GM12878 (cell line): ENCODE data around the gene IGSF8. TPM values are rescaled to one million over a fixed set of nuclear protein-coding genes. Genes with fewer than 3 reads are reported as not detected.
A peak's percentile ranks its signal among the peaks of the same experiment; 100 is the strongest.

ENCODE experiments used
- ATAC-seq: fragments of 200-7000 bp; cut with Tn5 transposase; 3 replicates; pipeline ENCODE4 v1.9.1; 2020; ENCODE audit warnings: mild to moderate bottlenecking, moderate library complexity
- BruUV-seq: library from RNA; stranded (reverse); fragments of 400-500 nt; replicated peaks from 2 replicates; lab custom pipeline; 2021; lab: Mats Ljungman, UMichigan
- CTCF ChIA-PET: fragments of 300-600 bp; sonication (Branson Sonifier 250); formaldehyde crosslinking; extraction: SDS; loops from one replicate; lab custom pipeline; 2021; ENCODE audit warnings: inconsistent platforms; lab: Yijun Ruan, JAX
- POLR2A ChIA-PET: fragments of 350-600 bp; formaldehyde crosslinking; extraction: SDS; loops from one replicate; lab custom pipeline; 2021; ENCODE audit warnings: inconsistent platforms; lab: Charles Lee
- RAD21 ChIA-PET: fragments of 300-600 bp; sonication (Branson Sonifier 250); formaldehyde crosslinking; loops from one replicate; lab custom pipeline; 2023; ENCODE audit warnings: antibody characterized with exemption; ENCODE audit not compliant: unreplicated experiment; lab: Charles Lee
- SMC1A ChIA-PET: fragments of 300-600 bp; sonication (Branson Sonifier 250); formaldehyde crosslinking; loops from one replicate; lab custom pipeline; 2023; ENCODE audit not compliant: unreplicated experiment, uncharacterized antibody; lab: Charles Lee
- DNase-seq: peaks from one replicate; pipeline ENCODE4 v3.0.0-alpha.2; 2011; ENCODE audit warnings: low read depth, low spot score
- FAIRE-seq: peaks from 3 replicates; lab custom pipeline; 2011; peaks lifted over from hg19 to GRCh38; lab: Jason Lieb, UNC
- H2AFZ ChIP-seq: 2 replicates; pipeline ENCODE4 v1.6.0; 2011; ENCODE audit warnings: low read depth, low read length, control low read depth; ENCODE audit not compliant: control insufficient read depth
- H3K27ac ChIP-seq: 2 replicates; pipeline ENCODE4 v1.5.1; 2011; ENCODE audit warnings: control low read depth; ENCODE audit not compliant: control insufficient read depth, insufficient read depth
- H3K27me3 ChIP-seq, 2 experiments: replicated peaks in 1 of 2; 2 replicates each; pipeline versions ENCODE4 v1.6.0 to v1.6.1; 2011; ENCODE audit warnings: low read length in 1 of 2; ENCODE audit not compliant: control insufficient read depth in 2 of 2, insufficient read depth in 2 of 2
- H3K36me3 ChIP-seq, 2 experiments: 2 replicates each; pipeline ENCODE4 v1.5.1; 2011; ENCODE audit warnings: low read length in 1 of 2; ENCODE audit not compliant: control insufficient read depth in 2 of 2, insufficient read depth in 2 of 2
- H3K4me1 ChIP-seq: 2 replicates; pipeline ENCODE4 v1.6.1; 2011; ENCODE audit warnings: mild to moderate bottlenecking, low read length, moderate library complexity, mixed read lengths; ENCODE audit not compliant: control insufficient read depth, insufficient read depth
- H3K4me2 ChIP-seq: 2 replicates; pipeline ENCODE4 v1.6.0; 2011; ENCODE audit warnings: control low read depth; ENCODE audit not compliant: control insufficient read depth, insufficient read depth
- H3K4me3 ChIP-seq: fragments of 200-600 bp; sonication (generic); 2 replicates; pipeline ENCODE4 v1.5.1; 2016
- H3K79me2 ChIP-seq: 2 replicates; pipeline ENCODE4 v1.6.0; 2011; ENCODE audit warnings: low read length; ENCODE audit not compliant: control insufficient read depth, insufficient read depth
- H3K9ac ChIP-seq: 2 replicates; pipeline ENCODE4 v1.8.0; 2011; ENCODE audit warnings: low read length, control low read depth, mixed read lengths; ENCODE audit not compliant: control insufficient read depth, insufficient read depth
- H3K9me3 ChIP-seq: replicated peaks from 3 replicates; pipeline ENCODE4 v1.5.1; 2011; ENCODE audit warnings: mild to moderate bottlenecking, low read length; ENCODE audit not compliant: control insufficient read depth, insufficient read depth
- H4K20me1 ChIP-seq: 2 replicates; pipeline ENCODE4 v1.6.0; 2011; ENCODE audit not compliant: control insufficient read depth, insufficient read depth
- ATF3 ChIP-seq: IDR thresholded peaks from 2 replicates; pipeline ENCODE4 v1.6.1; 2011; ENCODE audit warnings: low read depth, mild to moderate bottlenecking, low read length, moderate library complexity, borderline replicate concordance; ENCODE audit errors: extremely low read depth
- BRCA1 ChIP-seq: IDR thresholded peaks from 2 replicates; pipeline ENCODE4 v1.6.1; 2011; ENCODE audit warnings: low read depth, low read length, improper control_type of control experiment
- CHD2 ChIP-seq: IDR thresholded peaks from 2 replicates; pipeline ENCODE4 v1.6.1; 2011; ENCODE audit warnings: low read depth, low read length, improper control_type of control experiment, borderline replicate concordance
- CTCF ChIP-seq, 3 experiments: IDR thresholded peaks in 2 of 3; conservative IDR thresholded peaks in 1 of 3; 2 replicates each; pipeline ENCODE4 v1.5.1; 2011; ENCODE audit warnings: low read depth in 3 of 3, low read length in 3 of 3, mild to moderate bottlenecking in 3 of 3, control low read depth in 2 of 3, moderate library complexity in 2 of 3, inconsistent platforms in 1 of 3, mixed read lengths in 1 of 3; ENCODE audit not compliant: control insufficient read depth in 2 of 3, insufficient read depth in 1 of 3; ENCODE audit errors: extremely low read depth in 1 of 3
- E2F4 ChIP-seq: IDR thresholded peaks from 2 replicates; pipeline ENCODE4 v1.6.1; 2012; ENCODE audit warnings: low read depth, low read length, improper control_type of control experiment
- EGR1 ChIP-seq, 2 experiments: IDR thresholded peaks; 1 replicate in 1 of 2; 2 replicates in 1 of 2; pipeline ENCODE4 v1.6.1; 2011 to 2012; ENCODE audit warnings: low read depth in 2 of 2, low read length in 2 of 2, borderline replicate concordance in 1 of 2, mild to moderate bottlenecking in 1 of 2, moderate library complexity in 1 of 2
- HDAC2 ChIP-seq: fragments of 200-600 bp; sonication (generic); IDR thresholded peaks from 2 replicates; pipeline ENCODE4 v1.6.1; 2017
- HDAC6 ChIP-seq: fragments of 200-600 bp; sonication (generic); IDR thresholded peaks from one replicate; pipeline ENCODE4 v1.8.0; 2017; ENCODE audit warnings: antibody characterized with exemption; ENCODE audit not compliant: unreplicated experiment
- IKZF1 ChIP-seq: fragments of 450-650 bp; conservative IDR thresholded peaks from 2 replicates; pipeline ENCODE4 v1.6.1; 2017; ENCODE audit warnings: antibody characterized with exemption, mild to moderate bottlenecking
- IKZF2 ChIP-seq, 2 experiments: fragments of 450-650 bp; IDR thresholded peaks; 2 replicates each; pipeline ENCODE4 v1.6.1; 2017; ENCODE audit warnings: mild to moderate bottlenecking in 2 of 2, moderate library complexity in 2 of 2
- MTA2 ChIP-seq: fragments of 450-650 bp; IDR thresholded peaks from 2 replicates; pipeline ENCODE4 v1.6.1; 2016; ENCODE audit warnings: low read depth, mild to moderate bottlenecking, moderate library complexity
- RAD21 ChIP-seq: IDR thresholded peaks from 2 replicates; pipeline ENCODE4 v1.6.1; 2011; ENCODE audit warnings: mild to moderate bottlenecking, low read depth, low read length, moderate library complexity; ENCODE audit not compliant: insufficient read depth
- SMC3 ChIP-seq: IDR thresholded peaks from 2 replicates; pipeline ENCODE4 v1.6.1; 2011; ENCODE audit warnings: low read length, improper control_type of control experiment, borderline replicate concordance
- YY1 ChIP-seq: IDR thresholded peaks from 2 replicates; pipeline ENCODE4 v1.6.1; 2011; ENCODE audit warnings: low read depth, mild to moderate bottlenecking, low read length
- ZSCAN29 ChIP-seq: fragments of 450-650 bp; IDR thresholded peaks from 2 replicates; pipeline ENCODE4 v1.6.1; 2017; ENCODE audit warnings: mild to moderate bottlenecking, moderate library complexity
- WGBS: methylation state at CpG from one replicate; pipeline ENCODE4 v1.1.6; 2016; ENCODE audit warnings: low lambda C conversion rate; ENCODE audit not compliant: insufficient replicate concordance, insufficient coverage; ENCODE audit errors: missing lambda C conversion rate; 5-methylcytosine and 5-hydroxymethylcytosine counted together
- in situ Hi-C: fragments of 300-500 bp; cut with MboI; formaldehyde crosslinking; loops from 9 replicates; pipeline ENCODE4 v1.14.3; 2018; ENCODE audit warnings: mixed read lengths
- intact Hi-C: fragments of 100-400 bp; cut with micrococcal nuclease; formaldehyde crosslinking; loops from one replicate; pipeline ENCODE4 v1.14.2; 2022; ENCODE audit not compliant: unreplicated experiment
- polyA plus RNA-seq, 11 experiments: library from polyadenylated mRNA; depleted of rRNA in 4 of 11; unstranded in 6 of 11; stranded (reverse) in 5 of 11; fragments of >200 nt; fragmentation: Nextera tagmentation in 4 of 11; fragmentation: Illumina TruSeq in 1 of 11; extraction: Ambion mirVana in 4 of 11; extraction: Trizol in 1 of 11; gene quantifications; 1 replicate in 1 of 11; 2 replicates in 10 of 11; pipeline versions ENCODE4 v1.2.1 to v1.2.3, GENCODE V29; 2011 to 2016; ENCODE audit warnings: inconsistent platforms in 2 of 11, missing spikeins in 2 of 11, low read depth in 1 of 11
- total RNA-seq, 4 experiments: library from RNA; depleted of rRNA in 3 of 4; stranded (reverse); fragments of >200 nt in 3 of 4; fragmentation: Illumina TruSeq in 1 of 4; extraction: Trizol in 1 of 4; gene quantifications; 2 replicates each; pipeline versions ENCODE4 v1.2.1 to v1.2.3, GENCODE V29; 2013 to 2021
- TF ChIP-seq, protein P1 (sequence below): IDR thresholded peaks from 2 replicates; pipeline ENCODE4 v1.6.1; 2011; ENCODE audit warnings: low read depth, low read length, improper control_type of control experiment, borderline replicate concordance

The IGSF8 gene
- total and polyA plus RNA-seq, 10 of the 15 experiments (the other 5 are each of a cell fraction or from before 2014, with no cell fraction given): 0.64 to 24.7 (median 13.9) TPM

DNA sequence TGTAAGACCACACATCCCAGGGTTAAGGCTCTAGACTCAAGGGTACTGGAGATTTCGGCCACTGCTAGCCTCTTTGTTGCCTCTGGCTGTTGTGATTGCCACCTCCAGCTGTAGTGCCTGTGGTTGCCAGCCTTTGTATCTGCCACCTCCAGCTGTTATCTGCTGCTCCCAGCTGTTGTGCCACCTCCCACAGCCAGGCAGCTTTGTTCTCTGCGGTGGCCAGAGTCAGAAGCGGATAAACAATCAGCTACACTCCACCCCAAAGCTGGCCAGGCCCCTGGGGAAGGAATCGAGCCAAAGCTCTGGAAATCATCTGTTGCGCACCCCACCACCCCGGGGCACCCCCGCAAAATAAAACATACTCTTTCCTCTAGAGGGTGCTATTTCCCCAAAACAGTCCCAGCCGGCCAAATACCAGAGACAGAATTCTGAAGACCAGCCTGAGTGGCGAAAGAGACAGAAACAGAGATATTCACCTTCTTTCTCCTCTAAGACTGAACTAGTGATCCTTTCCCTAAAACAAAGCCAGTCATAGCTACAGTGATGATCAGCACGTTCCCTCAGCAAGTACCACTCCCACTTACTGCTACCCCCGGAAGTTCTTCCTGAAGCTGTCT is 51.8 kb downstream of the IGSF8 start:
- POLR2A ChIA-PET: interaction anchor here (1.0 to 2.0 kb wide), 3 partner anchors 16 to 39 kb away, joined by 4 to 9 read pairs (median 7); partner anchors contain the start of gene PIGM
- FAIRE-seq (peak; percentile 75), DNase-seq (no peak), ATAC-seq (peak; percentile 96)
- intact Hi-C loops (loop anchor here (2.0 kb wide), 1 partner anchor 38 kb away; no protein-coding TSS in a partner anchor), in situ Hi-C loops (no loop called here)
- WGBS: under 1% methylated on average over 11 of the region's 11 CpGs
- no peaks in the 10 kb centered on the region for H3K9me3 ChIP-seq
- 0 out of 2 replicates have a peak overlapping the region, but pooled peaks have one; percentile 16 for H3K4me3 ChIP-seq
- H3K27me3 ChIP-seq: no peaks in the 10 kb centered on the region; a peak in 3 of 4 replicates
- peak overlapping the region; percentile 53 for H3K4me2 ChIP-seq
- SMC1A ChIA-PET: interaction anchor here (1.1 to 6.5 kb wide), 16 partner anchors 9 to 330 kb away, joined by 3 to 89 read pairs (median 6); partner anchors contain the start of genes KCNJ10 and KCNJ9
- no peak overlapping the region for H3K9ac ChIP-seq
- no peaks in the 10 kb centered on the region for H4K20me1 ChIP-seq
- H3K36me3 ChIP-seq: no peaks in the 10 kb centered on the region
- CTCF ChIA-PET: interaction anchor here (0.6 to 49.8 kb wide), 28 partner anchors 8 to 1036 kb away, joined by 3 to 1035 read pairs (median 8); partner anchors contain the start of genes FCRL6, IGSF8, KCNJ10 and KCNJ9
- H3K27ac ChIP-seq: no peak overlapping the region
- no peaks in the 10 kb centered on the region for H3K79me2 ChIP-seq
- peaks cover 11% of the 10 kb centered on the region for H3K4me1 ChIP-seq
- peak overlapping the region; percentile 79 for H2AFZ ChIP-seq
- TF ChIP-seq RAD21: peak; percentile 78
- TF ChIP-seq ATF3: 0 out of 2 replicates have a peak, but pooled peaks have one; percentile 11
- TF ChIP-seq BRCA1: no peak
- TF ChIP-seq SMC3: peak; percentile 42; the same call in 1 of the 2 replicates
- TF ChIP-seq IKZF1: 0 out of 2 replicates have a peak, but pooled peaks have one; percentile 22
- TF ChIP-seq IKZF2 (IDR thresholded peaks at IDR 0.05): no peak
- TF ChIP-seq, protein P1, sequence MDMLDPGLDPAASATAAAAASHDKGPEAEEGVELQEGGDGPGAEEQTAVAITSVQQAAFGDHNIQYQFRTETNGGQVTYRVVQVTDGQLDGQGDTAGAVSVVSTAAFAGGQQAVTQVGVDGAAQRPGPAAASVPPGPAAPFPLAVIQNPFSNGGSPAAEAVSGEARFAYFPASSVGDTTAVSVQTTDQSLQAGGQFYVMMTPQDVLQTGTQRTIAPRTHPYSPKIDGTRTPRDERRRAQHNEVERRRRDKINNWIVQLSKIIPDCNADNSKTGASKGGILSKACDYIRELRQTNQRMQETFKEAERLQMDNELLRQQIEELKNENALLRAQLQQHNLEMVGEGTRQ: no peak
- TF ChIP-seq CHD2: no peak
- no peak for TF ChIP-seq E2F4
- TF ChIP-seq MTA2: no peak
- no peak for TF ChIP-seq ZSCAN29
- TF ChIP-seq YY1: 0 out of 2 replicates have a peak, but pooled peaks have one; percentile 20
- no peak for TF ChIP-seq HDAC2
- TF ChIP-seq HDAC6: no peak
- peak in 1 of 2 experiments; percentile 61; a peak in 1 of 3 replicates for TF ChIP-seq EGR1 (IDR thresholded peaks at IDR 0.05; ENCODE audit: borderline replicate concordance in 1 of 2, low read depth in 2 of 2, low read length in 2 of 2)
- TF ChIP-seq CTCF (IDR thresholded peaks at IDR 0.05 in 2 of 3, conservative IDR thresholded peaks at IDR 0.05 in 1 of 3; ENCODE audit: control insufficient read depth in 2 of 3, extremely low read depth in 1 of 3, insufficient read depth in 1 of 3, low read depth in 3 of 3, low read length in 3 of 3): peak; percentile 54 to 65 (median 61)
- TF ChIP-seq, all 136 proteins: peak for 7
- no TSS peak for BruUV-seq
- RAD21 ChIA-PET: interaction anchor here (0.8 to 3.0 kb wide), 19 partner anchors 8 to 206 kb away, joined by 3 to 50 read pairs (median 3); partner anchors contain the start of gene KCNJ9
